MM.1S (cell line): ENCODE measurements around the gene TMEM135.

ENCODE experiments used
- DNase-seq: peaks from one replicate; pipeline ENCODE4 v3.0.0-alpha.2; 2015
- H2AFZ ChIP-seq: fragments of 300-600 bp; sonication (generic); 2 replicates; pipeline ENCODE4 v1.6.0; 2016; ENCODE audit warnings: antibody characterized with exemption, low read length
- H3F3A ChIP-seq: fragments of 300-600 bp; sonication (generic); 2 replicates; pipeline ENCODE4 v1.6.1; 2016; ENCODE audit warnings: mild to moderate bottlenecking, antibody characterized with exemption, low read length, moderate library complexity, mixed read lengths; ENCODE audit not compliant: insufficient read depth
- H3K27ac ChIP-seq: fragments of 300-600 bp; sonication (generic); 2 replicates; pipeline ENCODE4 v1.5.1; 2016; ENCODE audit warnings: mild to moderate bottlenecking, low read length
- H3K27me3 ChIP-seq: fragments of 300-600 bp; sonication (generic); replicated peaks from 2 replicates; pipeline ENCODE4 v1.6.0; 2016; ENCODE audit warnings: low read length; ENCODE audit not compliant: insufficient read depth
- H3K36me3 ChIP-seq: fragments of 300-600 bp; sonication (generic); replicated peaks from 2 replicates; pipeline ENCODE4 v1.6.1; 2016; ENCODE audit warnings: mild to moderate bottlenecking, low read length, mixed read lengths; ENCODE audit not compliant: insufficient read depth
- H3K4me1 ChIP-seq: fragments of 300-600 bp; sonication (generic); 2 replicates; pipeline ENCODE4 v1.6.1; 2016; ENCODE audit warnings: low read length, mixed read lengths
- H3K4me2 ChIP-seq: fragments of 300-600 bp; sonication (generic); 2 replicates; pipeline ENCODE4 v1.6.0; 2016; ENCODE audit warnings: low read depth, low read length
- H3K4me3 ChIP-seq: fragments of 300-600 bp; sonication (generic); 2 replicates; pipeline ENCODE4 v1.5.1; 2016; ENCODE audit warnings: low read length, mixed read lengths
- H3K79me2 ChIP-seq: fragments of 300-600 bp; sonication (generic); 2 replicates; pipeline ENCODE4 v1.6.1; 2016; ENCODE audit warnings: mixed run types, low read length, mixed read lengths
- H3K9ac ChIP-seq: fragments of 300-600 bp; sonication (generic); 2 replicates; pipeline ENCODE4 v1.6.1; 2016; ENCODE audit warnings: low read length, mixed read lengths
- H3K9me2 ChIP-seq: fragments of 300-600 bp; sonication (generic); replicated peaks from 2 replicates; pipeline ENCODE4 v1.6.1; 2016; ENCODE audit warnings: mild to moderate bottlenecking, low read length, mixed read lengths; ENCODE audit not compliant: insufficient read depth
- H3K9me3 ChIP-seq: fragments of 300-600 bp; sonication (generic); replicated peaks from 2 replicates; pipeline ENCODE4 v1.6.1; 2016; ENCODE audit warnings: mild to moderate bottlenecking, low read length, mixed read lengths; ENCODE audit not compliant: insufficient read depth
- H4K20me1 ChIP-seq: fragments of 300-600 bp; sonication (generic); 2 replicates; pipeline ENCODE4 v1.6.1; 2016; ENCODE audit warnings: mild to moderate bottlenecking, low read length, moderate library complexity, mixed read lengths; ENCODE audit not compliant: insufficient read depth
- CTCF ChIP-seq: fragments of 300-600 bp; sonication (generic); IDR thresholded peaks from 2 replicates; pipeline ENCODE4 v1.5.1; 2016; ENCODE audit warnings: antibody characterized with exemption, low read length, mixed read lengths
- EZH2 ChIP-seq: fragments of 300-600 bp; sonication (generic); optimal IDR thresholded peaks from 2 replicates; pipeline ENCODE3; 2017; ENCODE audit warnings: low read depth, mild to moderate bottlenecking, antibody characterized with exemption, low read length, mixed read lengths
- EZH2phosphoT487 ChIP-seq: fragments of 300-600 bp; sonication (generic); IDR thresholded peaks from 2 replicates; pipeline ENCODE4 v1.6.1; 2018; ENCODE audit warnings: antibody characterized with exemption, low read length

Gene TMEM135

GRCh38 chr11:87136236-87136635 is 98.5 kb downstream of the TMEM135 start:
- Histone ChIP-seq H2AFZ (no peak overlapping the region), H3K27ac (no peak overlapping the region), H3F3A (no peaks in the 10 kb centered on the region), H3K4me3 (no peak overlapping the region), H3K9me2 (no peaks in the 10 kb centered on the region), H3K9ac (no peak overlapping the region), H3K36me3 (no peaks in the 10 kb centered on the region), H3K79me2 (no peaks in the 10 kb centered on the region), H3K4me1 (no peaks in the 10 kb centered on the region), H3K27me3 (no peaks in the 10 kb centered on the region), H3K9me3 (no peaks in the 10 kb centered on the region), H3K4me2 (no peak overlapping the region), H4K20me1 (no peaks in the 10 kb centered on the region; the same call in 1 of the 2 replicates)
- TF ChIP-seq EZH2, result no peak
- TF ChIP-seq EZH2phosphoT487, result no peak
- TF ChIP-seq CTCF, result no peak
- DNase-seq, result no peak

GRCh38 chr11:87137711-87138110 is 100.0 kb downstream of the TMEM135 start:
- TF ChIP-seq EZH2phosphoT487, result no peak
- TF ChIP-seq EZH2, result no peak
- no peak for TF ChIP-seq CTCF
- Histone ChIP-seq H3F3A (no peaks in the 10 kb centered on the region), H3K4me1 (no peaks in the 10 kb centered on the region), H3K9ac (no peak overlapping the region), H3K9me3 (no peaks in the 10 kb centered on the region), H3K9me2 (no peaks in the 10 kb centered on the region), H2AFZ (no peak overlapping the region), H3K4me2 (no peak overlapping the region), H3K27me3 (no peaks in the 10 kb centered on the region), H3K79me2 (no peaks in the 10 kb centered on the region), H3K27ac (no peak overlapping the region), H3K4me3 (no peak overlapping the region), H4K20me1 (no peaks in the 10 kb centered on the region; the same call in 1 of the 2 replicates), H3K36me3 (no peaks in the 10 kb centered on the region)
- DNase-seq, result no peak

- no peak for DNase-seq
- Histone ChIP-seq H3K27me3 (no peaks in the 10 kb centered on the region), H3K9ac (no peak overlapping the region), H3K9me3 (no peaks in the 10 kb centered on the region), H3K4me3 (no peak overlapping the region), H2AFZ (no peak overlapping the region), H3K27ac (no peak overlapping the region), H4K20me1 (no peaks in the 10 kb centered on the region; the same call in 1 of the 2 replicates), H3K36me3 (no peaks in the 10 kb centered on the region), H3K4me1 (no peaks in the 10 kb centered on the region), H3F3A (no peaks in the 10 kb centered on the region), H3K4me2 (no peak overlapping the region), H3K79me2 (no peaks in the 10 kb centered on the region), H3K9me2 (no peaks in the 10 kb centered on the region)
- no peak for TF ChIP-seq CTCF
- no peak for TF ChIP-seq EZH2
- no peak for TF ChIP-seq EZH2phosphoT487
Observed at GRCh38 chr11:87139475-87139874, 101.7 kb downstream of the TMEM135 start.
